HUDEP-2 (cell line): ENCODE data around the gene CHTF18.
"Not testable (repeated sequence)": the region's sequence is repeated elsewhere in the genome, so short reads cannot be mapped to it uniquely, and the experiment has no call there.

Experiments
- DNase-seq, 76 experiments: peaks; one replicate each; lab custom pipeline; 2025; ENCODE audit not compliant: unreplicated experiment in 76 of 76; lab: John Stamatoyannopoulos, UW

CHTF18 gene

DNA sequence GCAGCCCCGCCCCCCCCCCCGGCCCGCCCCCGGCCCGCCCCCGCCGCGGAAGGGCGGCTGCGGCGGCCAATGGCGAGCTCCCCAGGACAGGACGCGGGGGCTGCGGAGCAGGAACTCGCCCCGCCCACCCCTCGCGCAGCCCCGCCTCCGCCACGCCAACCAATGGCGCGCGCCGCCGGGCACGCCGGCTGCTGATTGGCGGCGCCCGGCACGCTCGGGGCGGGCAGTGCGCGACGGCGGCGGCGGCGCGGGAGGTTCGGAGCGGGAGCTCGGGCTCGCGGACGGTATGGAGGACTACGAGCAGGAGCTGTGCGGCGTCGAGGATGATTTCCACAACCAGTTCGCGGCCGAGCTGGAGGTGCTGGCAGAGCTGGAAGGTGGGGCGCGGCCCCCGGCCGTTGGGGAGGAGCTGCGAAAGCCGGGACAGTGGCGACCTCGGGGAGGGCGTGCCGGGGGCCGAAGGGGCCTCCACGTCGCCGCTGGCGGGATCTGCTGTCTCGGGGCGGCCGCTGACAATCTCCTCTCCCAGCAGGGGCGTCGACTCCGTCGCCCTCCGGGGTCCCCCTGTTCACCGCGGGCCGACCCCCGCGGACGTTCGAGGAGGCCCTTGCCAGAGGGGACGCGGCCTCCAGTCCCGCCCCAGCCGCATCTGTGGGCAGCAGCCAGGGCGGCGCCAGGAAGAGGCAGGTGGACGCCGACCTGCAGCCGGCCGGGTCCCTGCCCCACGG lies at the start of gene CHTF18:
TSS of gene CHTF18 (plus strand) at position 222 of the 728 bp plus-strand sequence. CDS start at position 287, 65 bp downstream.
- DNase-seq, result peak in 74 of 76 experiments; percentile 29 to 95 (median 86)

DNA sequence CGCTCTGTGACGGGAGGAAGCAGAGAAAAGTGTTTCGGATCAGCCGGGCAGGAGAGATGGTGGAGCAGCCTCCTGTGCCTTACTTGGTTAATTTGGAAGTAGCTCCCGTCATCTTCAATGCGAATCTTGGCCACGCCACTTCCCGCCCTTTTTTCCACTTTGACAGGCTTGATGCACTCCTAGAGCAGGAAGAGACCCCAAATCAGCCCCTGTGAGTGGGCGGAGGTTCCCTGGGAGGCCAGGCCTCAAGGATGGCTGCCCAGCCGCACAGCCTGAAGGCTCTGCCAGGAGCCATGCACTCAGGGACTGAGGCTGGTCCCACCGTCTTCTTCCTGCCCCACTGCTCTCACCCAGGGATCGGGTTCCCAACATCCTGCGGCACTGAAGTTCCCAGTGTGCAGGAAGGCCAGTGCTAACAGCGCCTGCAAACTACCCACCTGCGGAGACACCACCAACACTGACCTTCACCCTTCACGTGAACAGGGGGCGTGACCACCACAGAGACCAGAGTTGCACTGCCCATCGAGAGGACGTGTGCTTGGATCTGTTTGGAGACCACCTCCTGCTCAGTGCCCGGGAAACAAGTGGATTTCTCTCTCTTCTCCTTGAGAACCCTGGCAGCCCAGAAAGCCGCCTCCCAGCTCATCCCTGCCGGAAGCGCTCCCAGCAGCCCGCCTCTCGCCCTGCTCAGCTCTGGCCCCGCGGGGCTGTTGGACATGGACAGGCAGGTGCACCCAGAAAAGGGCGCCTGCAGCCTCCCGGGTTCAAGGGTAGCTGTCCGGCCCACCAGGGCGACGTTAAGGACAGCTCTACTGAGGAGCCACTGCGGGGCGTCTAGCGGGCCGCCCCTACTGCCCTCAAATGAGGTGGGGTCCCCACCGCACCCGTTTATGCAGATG lies 48.6 kb upstream of the CHTF18 start:
- DNase-seq, result no peak

DNA sequence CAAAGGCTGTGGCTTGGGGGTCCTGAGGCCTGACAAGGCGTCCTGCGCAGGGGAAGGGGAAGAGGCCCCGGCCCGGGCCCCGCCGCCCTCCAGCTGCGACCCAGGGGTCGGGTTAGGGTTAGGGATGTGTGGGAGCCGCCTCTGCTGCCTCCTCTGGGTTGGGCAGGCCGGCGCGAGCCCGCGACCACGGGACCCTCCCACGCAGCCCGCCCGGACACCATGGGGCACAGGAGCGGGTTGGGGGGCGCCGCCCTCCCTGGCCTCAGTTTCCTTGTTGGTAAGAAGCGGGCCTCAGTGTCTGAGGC lies 48.0 kb upstream of the CHTF18 start:
- peak in 1 of 76 experiments; percentile 39 for DNase-seq

DNA sequence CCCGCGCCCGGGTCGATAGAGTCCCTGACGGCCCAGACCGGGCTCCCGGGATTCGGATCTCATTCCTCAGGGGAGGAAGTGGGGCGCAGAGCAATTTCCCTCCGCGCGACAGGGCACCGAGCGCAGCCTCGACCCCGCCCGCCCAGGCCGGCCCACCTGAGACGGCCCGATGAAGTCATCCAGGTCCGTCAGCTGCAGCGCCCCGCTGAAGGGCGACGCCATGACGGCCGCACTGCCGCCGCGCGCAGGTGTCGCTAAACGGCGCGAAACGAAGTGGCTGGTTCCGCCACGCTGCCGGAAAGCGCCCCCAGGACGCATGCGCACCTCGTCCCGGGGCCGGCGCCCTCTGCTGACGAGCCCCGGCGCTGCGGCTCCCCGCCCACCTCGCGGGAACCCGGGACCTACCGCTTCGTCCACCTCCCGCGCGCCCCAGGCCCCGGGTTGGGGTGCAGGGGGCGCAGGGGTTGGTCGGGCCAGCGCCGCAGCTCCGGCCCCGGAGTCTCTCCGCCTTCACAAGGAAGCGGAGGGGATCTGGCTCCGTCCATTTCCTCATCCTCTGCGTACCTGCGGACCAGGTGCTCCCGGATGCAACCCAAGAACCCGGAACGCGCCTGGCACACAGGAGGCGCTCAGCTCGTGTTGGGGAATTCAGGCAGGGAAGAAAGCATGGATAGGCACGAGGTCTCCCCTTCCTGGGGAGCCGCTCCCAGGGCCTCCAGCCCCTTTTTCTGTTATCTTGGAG lies 47.5 kb upstream of the CHTF18 start, which contains the start of gene CIAO3:
TSS of gene CIAO3 (minus strand) at position 234 of the 742 bp plus-strand sequence. CDS start at position 222, 12 bp downstream.
- peak in 73 of 76 experiments; percentile 20 to 91 (median 79) for DNase-seq

DNA sequence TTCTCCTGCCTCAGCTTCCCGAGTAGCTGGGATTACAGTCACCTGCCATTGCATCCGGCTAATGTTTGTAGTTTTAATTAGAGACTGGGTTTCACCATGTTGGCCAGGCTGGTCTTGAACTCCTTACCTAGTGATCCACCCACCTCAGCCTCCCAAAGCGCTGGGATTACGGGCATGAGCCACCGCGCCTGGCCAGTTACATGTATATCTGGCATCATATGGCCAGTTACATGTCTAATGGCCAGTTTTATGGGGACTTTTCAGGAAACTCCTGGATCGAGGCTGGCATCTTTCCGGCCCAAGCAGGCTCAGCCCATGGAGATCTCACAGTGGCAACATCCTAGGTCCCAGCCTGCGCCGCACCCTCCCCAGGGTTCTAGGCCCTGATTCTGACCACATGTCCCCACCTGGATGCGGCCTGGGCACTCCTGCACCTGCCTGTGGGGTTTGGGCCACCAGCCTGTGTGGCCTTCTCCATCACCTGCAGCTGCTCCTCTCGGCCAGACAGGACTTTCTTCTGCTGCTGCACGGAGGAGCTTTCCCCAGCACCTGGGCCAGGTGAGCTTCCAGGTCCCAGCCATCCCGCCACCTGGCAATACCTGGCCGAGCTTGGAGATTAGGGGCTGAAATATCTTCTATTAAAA lies 46.3 kb upstream of the CHTF18 start:
- DNase-seq, result no peak

DNA sequence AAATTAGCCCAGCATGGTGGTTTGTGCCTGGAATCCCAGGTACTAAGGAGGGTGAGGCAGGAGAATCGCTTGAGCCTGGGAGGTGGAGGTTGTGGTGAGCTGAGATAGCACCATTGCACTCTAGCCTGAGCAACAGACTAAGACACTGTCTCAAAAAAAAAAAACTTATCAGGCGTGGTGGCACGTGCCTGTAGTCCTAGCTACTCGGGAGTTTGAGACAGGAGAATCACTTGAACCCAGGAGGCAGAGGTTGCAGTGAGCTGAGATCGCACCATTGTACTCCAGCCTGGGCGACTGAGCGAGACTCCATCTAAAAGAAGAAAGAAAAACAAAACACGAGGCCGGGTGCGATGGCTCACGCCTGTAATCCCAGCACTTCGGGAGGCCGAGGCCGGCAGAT lies 45.5 kb upstream of the CHTF18 start:
- DNase-seq, result peak in 5 of 76 experiments; percentile 8 to 20 (median 18)

DNA sequence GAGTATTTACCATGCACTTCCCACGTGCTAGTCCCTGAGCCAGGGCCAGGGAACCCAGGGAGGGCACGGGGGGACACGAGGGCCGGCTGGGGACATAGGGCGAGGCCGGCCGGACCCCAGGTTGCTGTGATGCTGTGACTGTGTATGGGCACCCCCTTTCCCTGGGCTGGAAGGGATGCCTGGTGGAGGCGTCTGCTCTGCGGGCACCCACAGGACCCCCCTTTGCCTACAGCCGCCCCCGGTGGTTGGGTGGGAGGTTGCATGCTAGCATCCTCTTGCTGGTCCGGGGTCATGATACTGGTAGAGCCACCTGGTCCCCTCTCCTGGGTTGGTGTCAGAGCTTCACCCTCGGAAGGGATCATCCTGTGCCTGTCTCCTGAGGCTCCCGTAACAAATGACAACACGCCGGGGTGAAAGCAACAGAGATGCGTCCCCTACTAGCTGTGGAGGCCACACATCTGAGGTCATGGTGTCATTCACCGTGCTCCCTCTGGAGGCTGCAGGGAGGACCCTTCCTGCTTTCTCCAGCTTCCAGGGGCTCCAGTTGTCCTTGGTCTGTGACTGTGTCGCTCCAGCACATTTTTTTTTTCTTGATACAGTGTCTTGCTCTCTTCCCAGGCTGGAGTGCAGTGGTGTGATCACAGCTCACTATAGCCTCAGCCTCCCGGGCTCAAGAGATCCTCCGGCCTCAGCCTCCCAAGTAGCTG lies 44.5 kb upstream of the CHTF18 start:
- DNase-seq, result no peak

DNA sequence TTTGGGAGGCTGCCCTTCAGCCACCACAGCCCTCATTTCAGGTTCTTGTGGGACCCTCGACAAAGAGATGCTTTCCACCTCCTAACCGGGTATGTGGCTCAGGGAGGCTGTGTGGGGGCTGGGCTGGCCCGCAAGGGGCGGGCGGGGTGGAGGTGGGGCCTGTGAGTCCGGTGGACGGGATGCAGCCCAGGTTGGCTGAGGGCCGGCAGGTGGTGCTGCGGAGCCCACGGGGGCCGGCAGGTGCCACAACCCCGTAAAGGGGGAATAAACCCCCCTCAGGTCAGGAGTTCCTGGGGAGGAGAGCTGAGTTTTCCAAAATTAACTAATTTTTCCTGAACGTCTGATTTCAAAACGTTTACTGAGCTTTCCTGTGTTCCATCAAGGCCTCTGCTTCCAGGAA lies 42.7 kb upstream of the CHTF18 start:
- peak in 3 of 76 experiments; percentile 5 to 19 (median 6) for DNase-seq

DNA sequence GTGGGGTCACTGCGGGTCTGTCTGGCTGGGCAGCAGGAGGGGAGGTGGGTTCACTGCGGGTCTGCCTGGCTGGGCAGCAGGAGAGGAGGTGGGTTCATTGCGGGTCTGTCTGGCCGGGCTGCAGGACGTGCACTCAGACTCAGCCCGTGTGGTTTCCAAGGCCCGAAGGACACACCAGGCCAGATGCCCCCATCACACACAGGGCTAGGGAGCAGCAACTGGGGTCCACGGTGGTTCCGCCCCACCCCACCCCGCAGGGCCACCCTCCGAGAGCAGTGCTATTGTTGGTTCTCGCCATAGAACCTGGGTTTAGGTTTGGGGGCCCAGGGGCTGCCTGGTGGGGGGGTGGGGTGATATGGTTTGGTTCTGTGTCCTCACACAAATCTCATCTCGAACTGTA lies 41.8 kb upstream of the CHTF18 start:
- DNase-seq, result no peak

DNA sequence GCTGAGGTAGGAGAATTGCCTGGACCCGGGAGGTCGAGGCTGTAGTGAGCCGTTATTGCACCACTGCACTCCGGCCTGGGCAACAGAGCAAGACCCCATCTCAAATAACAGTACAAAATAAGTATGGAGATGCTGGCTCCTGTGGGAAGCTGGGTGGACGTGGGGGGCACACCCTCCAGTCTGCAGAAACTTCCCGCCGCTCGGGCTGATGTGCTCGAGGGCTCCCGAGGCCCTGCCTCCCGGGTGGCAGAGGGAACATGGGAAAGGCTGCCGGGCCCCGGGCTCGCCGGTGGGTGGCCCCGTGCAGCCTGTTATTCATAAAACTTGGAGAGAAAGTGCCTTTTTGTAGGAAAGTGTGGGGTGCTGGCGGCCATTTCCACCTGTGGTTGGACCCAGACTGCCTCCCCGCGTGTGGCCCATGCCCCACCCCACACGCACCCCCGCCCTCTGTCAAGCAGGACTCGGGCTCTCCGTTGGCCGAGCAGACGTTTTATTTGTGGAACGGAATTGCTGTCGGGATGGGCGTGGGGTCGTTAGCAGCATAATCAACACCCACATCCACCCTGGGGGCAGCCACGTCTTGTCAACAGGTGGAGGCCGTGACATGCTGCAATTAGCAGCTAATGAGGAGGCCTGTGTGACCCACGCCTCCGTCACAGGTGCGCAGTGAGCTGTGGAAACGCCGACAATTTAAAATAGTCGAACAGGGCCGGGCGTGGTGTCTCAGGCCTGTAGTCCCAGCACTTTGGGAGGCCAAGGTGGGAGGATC lies 40.3 kb upstream of the CHTF18 start:
- no peak for DNase-seq

DNA sequence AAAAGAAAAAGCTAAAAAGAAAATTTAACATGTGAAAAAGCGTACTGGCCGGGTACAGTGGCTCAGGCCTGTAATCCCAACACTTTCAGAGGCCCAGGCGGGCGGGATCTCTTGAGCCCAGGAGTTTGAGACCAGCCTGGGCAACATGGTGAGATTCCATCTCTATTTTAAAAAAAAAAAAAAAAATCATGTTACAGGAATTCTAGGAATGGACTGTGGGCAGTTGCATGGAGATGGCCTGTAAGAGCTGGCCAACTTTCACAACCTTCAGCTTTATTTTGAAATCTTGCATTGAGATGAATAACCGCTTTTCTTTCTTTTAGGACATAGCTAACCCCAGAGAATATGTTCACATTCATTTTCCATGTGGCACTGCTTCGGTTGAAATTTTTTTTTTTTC lies 39.4 kb upstream of the CHTF18 start:
- DNase-seq, result no peak

DNA sequence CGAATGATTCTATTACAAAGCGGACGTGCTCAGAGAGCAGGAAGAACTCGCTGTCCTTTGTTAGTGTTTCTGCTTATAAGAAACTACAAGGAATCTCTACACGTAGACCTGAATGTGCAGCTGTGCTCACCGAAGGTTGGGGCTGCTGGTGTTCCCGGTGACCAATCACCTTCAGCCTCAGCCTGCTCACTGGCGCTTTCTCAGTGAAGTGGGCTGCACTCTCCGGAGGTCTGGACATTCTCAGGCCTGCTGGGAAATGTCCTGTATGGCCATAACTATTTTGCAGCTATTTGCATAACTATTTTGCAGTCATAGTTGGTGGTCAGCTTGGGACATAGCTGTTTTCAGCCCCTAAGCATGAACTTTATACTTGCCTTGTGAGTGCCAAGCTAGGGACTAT lies 37.9 kb upstream of the CHTF18 start:
- DNase-seq, result no peak

DNA sequence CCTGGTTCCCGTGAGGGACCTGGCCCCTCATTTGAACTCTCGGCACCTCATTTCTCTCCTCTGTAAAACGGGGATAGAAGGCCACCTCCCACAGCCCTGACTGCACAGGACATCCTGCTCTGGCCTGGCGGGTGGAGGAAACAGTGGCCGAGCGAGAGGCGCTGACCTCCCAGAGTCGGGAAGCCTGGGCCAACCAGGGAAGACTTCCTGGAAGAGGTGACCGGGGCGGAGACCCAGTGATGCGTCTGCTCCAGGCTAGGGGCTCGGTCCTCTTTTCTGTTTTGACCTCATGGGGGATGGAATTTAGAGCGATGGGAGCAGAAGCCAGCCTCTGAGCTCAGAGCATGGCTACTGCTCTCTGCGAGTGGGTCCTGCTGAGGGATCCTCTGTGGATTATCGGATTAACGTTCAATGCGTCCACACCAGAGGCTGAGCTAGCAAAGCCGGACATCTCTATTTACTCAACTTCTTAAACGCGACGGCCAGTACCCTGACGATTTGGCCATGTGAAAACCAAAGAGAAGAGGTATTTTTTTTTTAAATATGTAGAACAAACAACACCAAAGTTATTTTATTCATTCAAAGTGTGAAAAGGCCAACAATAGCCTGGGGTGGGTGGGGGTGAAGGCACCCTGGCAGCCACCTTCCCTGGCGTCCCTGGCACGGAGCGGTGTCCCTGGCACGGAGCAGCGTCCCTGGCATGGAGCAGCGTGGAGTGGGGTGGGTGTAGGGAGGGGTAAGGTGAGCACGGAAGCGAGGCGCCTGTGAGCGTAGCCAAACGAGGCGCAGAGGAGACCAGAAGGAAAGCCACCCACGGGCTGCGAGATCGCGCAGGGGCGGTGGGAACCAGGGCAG lies 37.0 kb upstream of the CHTF18 start:
- DNase-seq, result no peak

DNA sequence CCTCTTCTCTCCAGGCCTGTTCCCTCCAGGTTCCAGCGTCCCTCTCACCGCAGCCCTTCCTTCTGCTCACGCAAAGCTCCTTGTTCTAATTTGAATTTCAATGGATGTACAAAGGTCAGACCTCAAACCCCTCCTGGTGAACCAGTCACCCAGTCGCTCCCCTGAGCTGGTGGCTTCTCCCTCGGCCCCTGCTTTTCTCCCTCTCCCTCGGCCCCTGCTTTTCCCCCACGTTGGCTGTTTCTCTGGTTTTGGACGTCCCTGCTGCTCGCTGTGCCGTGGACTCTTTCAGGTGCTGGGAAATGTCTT lies 36.5 kb upstream of the CHTF18 start:
- DNase-seq, result no peak

DNA sequence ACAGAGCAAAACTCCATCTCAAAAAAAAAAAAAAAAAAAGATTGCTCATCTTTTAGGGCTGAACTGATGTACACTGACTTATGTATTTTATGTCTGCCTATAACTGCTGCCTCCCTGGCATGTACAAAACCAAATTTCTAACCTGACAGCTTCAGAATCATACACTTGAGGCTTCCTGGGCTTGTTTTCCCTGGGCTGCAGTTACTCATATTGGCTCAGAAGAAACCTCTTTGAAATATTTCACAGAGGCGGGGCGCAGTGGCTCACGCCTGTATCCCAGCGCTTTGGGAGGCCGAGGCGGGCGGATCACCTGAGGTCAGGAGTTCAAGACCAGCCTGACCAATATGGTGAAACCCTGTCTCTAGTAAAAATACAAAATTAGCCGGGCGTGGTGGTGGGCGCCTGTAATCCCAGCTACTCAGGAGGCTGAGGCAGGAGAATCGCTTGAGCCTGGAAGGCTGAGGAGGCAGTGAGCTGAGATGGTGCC lies 34.3 kb upstream of the CHTF18 start:
- DNase-seq, result not testable (repeated sequence)

DNA sequence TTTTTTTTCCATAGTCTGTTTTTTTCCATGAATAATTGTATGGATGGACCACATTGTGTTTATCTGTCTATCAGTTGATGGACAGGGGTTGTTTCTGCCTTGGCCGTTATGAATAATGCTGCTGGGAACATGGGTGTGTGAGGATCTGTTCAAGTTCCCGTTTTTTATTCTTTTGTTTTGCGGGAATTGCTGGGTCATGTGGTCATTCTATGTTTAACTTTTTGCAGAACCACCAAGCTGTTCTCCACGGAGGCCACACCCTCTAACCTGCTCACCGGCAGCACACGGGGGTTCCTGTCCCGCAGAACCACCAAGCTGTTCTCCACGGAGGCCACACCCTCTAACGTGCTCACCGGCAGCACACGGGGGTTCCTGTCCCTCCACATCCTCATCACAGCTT lies 33.8 kb upstream of the CHTF18 start:
- DNase-seq, result no peak

DNA sequence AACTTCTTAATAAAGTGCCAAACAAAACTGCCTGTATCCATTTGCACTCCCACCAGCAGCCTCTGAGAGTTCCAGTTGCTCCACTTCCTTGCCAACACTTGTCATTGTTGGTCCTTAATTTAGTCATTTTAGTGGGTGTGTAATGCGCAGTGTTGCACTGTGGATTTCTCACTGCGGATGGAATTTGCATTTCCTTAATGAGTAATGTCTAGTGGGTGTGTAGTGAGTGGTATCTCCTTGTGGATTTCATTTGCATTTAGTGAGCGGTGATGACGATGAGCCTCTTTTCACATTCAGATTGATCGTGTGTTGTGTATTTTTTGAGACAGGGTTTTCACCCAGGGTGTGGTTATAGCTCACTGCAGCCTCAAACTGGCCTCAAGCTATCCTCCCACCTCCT lies 32.0 kb upstream of the CHTF18 start:
- no peak for DNase-seq

DNA sequence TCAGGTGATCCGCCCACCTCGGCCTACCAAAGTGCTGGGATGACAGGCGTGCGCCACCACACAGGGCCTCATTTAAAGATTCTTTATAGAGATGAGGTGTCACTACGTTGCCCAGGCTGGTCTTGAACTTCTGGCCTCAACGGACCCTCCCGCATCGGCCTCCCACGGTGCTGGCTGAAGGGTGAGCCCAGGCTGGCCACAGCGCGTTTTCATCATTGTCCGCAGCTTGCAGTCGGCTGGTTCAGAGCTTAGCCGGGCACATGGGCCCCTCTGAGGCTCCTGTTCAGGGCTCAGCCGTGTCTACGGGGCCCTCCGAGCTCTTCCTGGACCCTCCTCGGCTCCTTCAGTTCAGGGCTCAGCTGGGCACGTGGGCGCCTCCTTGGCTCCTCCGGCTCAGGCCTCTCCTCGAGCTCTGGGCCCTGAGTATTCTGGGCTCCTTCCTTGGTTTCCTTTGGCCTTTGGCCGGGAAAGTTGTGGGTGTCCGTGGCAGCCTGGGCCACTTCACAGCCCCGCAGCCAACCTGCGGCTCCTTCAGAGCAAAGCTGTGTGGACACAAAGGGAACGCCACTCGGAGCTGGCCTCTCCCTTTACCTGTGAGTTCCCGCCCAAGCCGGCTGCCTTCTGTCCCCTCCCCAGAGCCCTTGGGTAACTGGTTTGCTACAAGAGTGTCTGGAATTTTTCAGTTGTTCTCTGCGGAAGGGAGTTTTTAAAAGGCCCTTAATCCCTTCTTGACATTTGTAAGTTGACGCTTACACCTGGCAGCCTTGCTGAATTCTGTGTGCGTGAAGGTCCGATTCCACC lies 29.1 kb upstream of the CHTF18 start:
- no peak for DNase-seq
